ENCODE data around the gene SLA2.
"Not testable (repeated sequence)": the region's sequence is repeated elsewhere in the genome, so short reads cannot be mapped to it uniquely, and the experiment has no call there.

Gene SLA2

GRCh38 chr20:36644706-36645095 lies 1.3 kb downstream of the SLA2 start:
- DNase-seq: no peak

DNA sequence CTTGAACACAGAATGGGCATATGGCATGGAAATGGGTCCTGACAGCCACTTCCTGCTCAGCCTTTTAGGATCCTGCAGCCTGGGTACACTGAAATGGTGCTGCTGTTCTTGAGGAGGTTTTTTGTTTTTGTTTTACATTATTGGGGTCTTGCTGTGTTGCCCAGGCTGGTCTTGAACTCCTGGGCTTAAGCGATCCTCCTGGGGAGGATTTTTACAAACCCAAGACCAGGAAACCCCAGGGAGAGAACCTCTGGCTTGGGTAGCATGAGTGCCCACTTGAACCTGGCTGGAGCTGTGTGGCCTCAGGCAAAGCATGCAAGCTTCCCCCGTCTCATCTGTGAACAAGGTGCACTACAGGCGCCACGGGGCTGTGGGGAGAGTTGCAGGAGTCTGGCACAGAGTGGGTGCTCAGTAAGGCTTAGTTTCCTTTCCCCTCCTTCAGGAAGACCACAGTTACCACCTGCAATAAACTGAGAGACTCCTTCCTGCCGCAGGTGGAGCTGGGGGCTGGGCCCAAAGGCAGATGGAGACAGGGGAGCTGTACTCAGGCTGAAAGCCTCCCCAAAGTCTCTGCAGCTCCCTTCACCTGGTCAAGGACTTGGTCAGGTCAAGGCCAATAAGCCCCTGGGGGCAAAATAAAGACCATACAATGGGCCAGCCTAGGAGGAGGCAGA lies 1.8 kb downstream of the SLA2 start:
- DNase-seq: no peak

GRCh38 chr20:36642136-36642535 lies 3.9 kb downstream of the SLA2 start:
- DNase-seq: no peak

- DNase-seq: no peak
These were observed 4.5 kb downstream of the SLA2 start for GRCh38 chr20:36641506-36641843.

DNA sequence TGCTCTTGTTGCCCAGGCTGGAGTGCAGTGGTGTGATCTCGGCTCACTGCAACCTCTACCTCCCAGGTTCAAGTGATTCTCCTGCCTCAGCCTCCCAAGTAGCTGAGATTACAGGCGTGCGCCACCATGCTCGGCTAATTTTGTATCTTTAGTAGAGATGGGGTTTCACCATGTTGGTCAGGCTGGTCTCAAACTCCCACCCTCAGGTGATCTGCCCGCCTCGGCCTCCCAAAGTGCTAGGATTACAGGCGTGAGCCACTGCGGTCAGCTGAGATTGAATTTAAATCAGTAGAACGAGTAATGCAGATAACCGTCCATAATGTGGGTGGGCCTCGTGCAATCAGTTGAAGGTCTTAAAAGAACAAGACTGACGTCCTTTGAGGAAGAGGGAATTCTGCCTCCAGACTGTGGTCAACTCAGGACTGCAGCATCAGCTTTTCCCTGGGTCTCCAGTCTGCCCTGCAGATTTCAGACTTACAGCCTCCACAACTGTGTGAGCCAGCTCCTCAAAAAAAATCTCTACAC lies 7.1 kb downstream of the SLA2 start:
- DNase-seq: not testable (repeated sequence)

DNA sequence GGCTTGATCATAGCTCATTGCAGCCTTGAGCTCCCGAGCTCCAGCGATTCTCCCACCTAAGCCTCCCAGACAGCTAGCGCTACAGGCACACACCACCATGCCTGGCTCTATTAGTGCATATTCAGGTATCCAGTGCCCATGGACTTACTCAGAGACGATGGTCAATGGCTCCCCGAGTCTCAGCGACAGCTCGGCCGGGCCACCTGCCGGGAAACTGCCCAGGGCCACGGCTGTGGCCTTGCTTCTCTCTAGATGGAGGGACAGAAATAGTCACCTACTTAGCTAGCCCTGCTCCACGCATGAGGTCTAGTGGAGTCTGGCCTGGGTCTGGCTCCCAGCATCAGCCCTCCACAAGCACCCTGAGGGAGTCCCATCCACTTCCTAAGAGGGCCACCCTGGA lies 11.7 kb downstream of the SLA2 start:
- DNase-seq: no peak

- no peak for DNase-seq
These were observed 12.7 kb downstream of the SLA2 start for GRCh38 chr20:36633285-36633772.

GRCh38 chr20:36632487-36633284 lies 13.3 kb downstream of the SLA2 start:
- no peak for DNase-seq

- no peak for DNase-seq
These were observed 13.9 kb downstream of the SLA2 start for GRCh38 chr20:36632147-36632486.

GRCh38 chr20:36631646-36632045 lies 14.3 kb downstream of the SLA2 start:
- no peak for DNase-seq

- no peak for DNase-seq
These were observed 16.0 kb downstream of the SLA2 start for GRCh38 chr20:36629719-36630681.

DNA sequence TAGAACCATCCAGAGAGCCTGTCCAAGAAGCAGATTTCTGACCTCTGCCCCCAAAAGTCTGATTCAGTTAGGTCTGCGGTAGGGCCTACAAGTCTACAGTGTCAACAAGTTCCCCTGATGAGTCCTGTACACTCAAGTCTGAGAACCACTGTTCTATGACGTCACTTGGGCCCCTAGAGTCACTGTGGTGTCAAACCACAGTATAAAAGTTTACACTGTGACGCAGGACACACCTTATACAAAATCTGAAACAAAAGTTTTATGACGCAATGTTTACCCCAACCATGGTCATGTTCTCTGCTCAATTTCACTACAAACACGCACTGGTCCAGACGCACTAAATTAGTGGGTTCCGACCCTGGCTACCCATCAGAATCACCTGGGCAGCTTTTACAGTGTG lies 17.9 kb downstream of the SLA2 start:
- no peak for DNase-seq

GRCh38 chr20:36624944-36625324 lies 21.1 kb downstream of the SLA2 start:
- DNase-seq: no peak

- DNase-seq: peak; percentile 19 to 39
These were observed 21.7 kb downstream of the SLA2 start for GRCh38 chr20:36624068-36624943.

DNA sequence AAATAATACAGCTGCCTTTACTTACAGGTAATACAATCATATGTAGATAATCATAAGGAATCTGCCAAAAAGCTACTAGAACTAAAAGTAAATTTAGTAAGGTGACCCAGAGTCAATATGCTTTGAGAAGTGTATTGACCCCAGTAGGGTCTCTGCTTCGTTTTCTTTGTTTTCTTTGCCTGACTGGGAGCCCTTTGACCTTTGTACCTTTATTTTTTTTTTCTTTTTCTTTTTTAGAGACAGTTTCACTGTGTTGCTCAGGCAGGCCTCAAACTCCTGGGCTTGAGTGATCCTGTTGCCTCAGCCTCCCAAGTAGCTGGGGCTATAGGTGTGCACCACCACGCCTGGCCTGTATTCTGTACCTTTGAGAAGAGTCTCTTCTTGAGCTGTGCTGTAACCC lies 22.6 kb downstream of the SLA2 start:
- no peak for DNase-seq

- DNase-seq: no peak
These were observed 25.1 kb downstream of the SLA2 start for GRCh38 chr20:36620917-36621316.

GRCh38 chr20:36614781-36615557 lies 31.0 kb downstream of the SLA2 start:
- DNase-seq: no peak

DNA sequence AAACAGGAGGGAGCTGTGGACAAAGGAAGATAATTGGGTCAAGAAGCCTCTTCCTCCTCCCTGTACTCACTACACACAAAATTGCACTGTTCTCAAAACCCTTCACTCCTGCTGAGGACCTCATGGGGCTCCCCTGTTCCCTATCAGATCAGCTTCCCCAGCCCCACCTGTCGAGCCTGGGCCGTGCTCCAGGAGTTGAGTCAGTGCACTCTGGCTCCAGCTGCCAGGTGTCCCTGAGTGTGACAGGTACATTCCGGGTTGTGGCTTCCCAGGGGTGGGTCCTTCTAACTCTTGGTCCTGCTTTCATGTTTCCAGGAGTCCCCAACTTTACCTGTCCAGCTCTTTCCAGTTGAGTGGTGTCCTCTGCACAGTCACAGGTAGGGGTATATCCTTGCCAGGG lies 32.0 kb downstream of the SLA2 start:
- DNase-seq: no peak

- DNase-seq: no peak
These were observed 34.4 kb downstream of the SLA2 start for GRCh38 chr20:36611625-36612024.

DNA sequence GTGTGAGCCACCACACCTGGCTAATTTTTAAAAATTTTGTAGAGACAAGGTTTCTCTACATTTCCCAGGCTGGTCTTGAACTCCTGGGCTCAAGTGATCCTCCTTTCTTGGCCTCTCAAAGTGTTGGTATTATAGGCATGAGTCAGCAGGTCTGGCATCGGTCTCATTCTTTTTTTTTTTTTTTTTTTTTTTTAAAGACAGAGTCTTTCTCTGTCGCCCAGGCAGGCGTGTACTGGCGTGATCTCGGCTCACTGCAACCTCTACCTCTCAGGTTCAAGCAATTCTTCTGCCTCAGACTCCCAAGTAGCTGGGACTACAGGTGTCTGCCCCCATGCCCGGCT lies 37.6 kb downstream of the SLA2 start:
- DNase-seq: not testable (repeated sequence)

- no peak for DNase-seq
These were observed 38.2 kb downstream of the SLA2 start for GRCh38 chr20:36607586-36608387.
